GM19328 (cell line): ENCODE results near the gene HBM.
"Not testable (repeated sequence)": the region's sequence is repeated elsewhere in the genome, so short reads cannot be mapped to it uniquely, and the experiment has no call there.

Experiments
- ATAC-seq: cut with Tn5 transposase; IDR thresholded peaks from one replicate; pipeline ENCODE4 v1.9.1; 2021; ENCODE audit warnings: mild to moderate bottlenecking, moderate library complexity; ENCODE audit not compliant: unreplicated experiment

HBM gene

DNA sequence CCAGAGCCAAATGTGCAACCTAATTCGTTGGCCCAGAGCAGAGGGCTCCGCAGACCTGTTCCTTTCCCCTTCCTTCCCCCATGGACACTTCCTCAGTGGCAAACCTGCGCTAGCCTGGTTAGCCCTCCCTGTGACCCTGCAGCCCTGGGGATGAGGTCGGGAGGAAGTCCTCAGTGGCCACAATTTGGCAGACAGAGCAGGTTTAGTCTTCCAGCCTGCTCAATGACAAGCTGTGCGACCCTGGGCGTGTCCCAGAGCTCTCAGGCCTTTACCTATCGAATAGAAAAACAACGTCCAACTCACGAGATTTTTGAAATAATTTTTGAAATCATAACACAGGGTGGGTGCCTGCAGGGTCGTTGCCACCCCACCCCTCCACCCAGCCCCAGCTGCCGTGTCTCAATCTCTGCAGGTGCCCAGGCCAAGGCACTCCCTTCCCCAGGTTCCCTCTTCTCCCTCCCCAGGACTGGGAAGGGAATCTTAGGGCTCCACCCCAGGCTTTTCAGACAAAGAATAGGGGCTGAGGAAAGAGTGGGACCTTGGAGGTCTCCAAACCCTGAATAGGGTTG is 1.4 kb downstream of the HBM start:
- ATAC-seq = no peak

GRCh38 chr16:168424-168823 is 2.6 kb downstream of the HBM start:
- no peak for ATAC-seq

DNA sequence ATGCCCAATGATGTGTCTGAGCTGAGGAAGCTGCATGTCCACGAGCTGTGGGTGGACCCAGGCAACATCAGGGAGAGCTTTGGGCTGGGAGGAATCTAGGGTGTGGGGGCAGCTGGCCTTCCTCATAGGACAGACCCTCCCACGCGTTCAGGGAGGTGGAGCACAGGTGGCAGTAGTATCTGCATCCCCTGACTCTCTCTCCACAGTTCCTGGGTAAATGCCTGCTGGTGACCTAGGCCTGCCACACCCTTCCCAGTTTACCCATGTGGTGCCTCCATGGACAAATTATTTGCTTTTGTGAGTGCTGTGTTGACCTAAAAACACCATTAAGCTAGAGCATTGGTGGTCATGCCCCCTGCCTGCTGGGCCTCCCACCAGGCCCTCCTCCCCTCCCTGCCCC is 3.2 kb downstream of the HBM start:
- no peak for ATAC-seq

DNA sequence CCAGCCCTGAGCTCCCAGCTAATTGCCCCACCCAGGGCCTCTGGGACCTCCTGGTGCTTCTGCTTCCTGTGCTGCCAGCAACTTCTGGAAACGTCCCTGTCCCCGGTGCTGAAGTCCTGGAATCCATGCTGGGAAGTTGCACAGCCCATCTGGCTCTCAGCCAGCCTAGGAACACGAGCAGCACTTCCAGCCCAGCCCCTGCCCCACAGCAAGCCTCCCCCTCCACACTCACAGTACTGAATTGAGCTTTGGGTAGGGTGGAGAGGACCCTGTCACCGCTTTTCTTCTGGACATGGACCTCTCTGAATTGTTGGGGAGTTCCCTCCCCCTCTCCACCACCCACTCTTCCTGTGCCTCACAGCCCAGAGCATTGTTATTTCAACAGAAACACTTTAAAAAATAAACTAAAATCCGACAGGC is 4.3 kb downstream of the HBM start:
- ATAC-seq = not testable (repeated sequence)

- ATAC-seq = no peak
Measured at GRCh38 chr16:170788-171187, 5.0 kb downstream of the HBM start.

GRCh38 chr16:172374-172941 is 6.7 kb downstream of the HBM start, which contains the start of gene HBA2:
HBA2 (plus strand) TSS chr16:172876; CDS start chr16:172913, 37 bp downstream.
- ATAC-seq = not testable (repeated sequence)

DNA sequence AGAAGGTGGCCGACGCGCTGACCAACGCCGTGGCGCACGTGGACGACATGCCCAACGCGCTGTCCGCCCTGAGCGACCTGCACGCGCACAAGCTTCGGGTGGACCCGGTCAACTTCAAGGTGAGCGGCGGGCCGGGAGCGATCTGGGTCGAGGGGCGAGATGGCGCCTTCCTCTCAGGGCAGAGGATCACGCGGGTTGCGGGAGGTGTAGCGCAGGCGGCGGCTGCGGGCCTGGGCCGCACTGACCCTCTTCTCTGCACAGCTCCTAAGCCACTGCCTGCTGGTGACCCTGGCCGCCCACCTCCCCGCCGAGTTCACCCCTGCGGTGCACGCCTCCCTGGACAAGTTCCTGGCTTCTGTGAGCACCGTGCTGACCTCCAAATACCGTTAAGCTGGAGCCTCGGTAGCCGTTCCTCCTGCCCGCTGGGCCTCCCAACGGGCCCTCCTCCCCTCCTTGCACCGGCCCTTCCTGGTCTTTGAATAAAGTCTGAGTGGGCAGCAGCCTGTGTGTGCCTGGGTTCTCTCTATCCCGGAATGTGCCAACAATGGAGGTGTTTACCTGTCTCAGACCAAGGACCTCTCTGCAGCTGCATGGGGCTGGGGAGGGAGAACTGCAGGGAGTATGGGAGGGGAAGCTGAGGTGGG is 7.6 kb downstream of the HBM start:
- not testable (repeated sequence) for ATAC-seq

DNA sequence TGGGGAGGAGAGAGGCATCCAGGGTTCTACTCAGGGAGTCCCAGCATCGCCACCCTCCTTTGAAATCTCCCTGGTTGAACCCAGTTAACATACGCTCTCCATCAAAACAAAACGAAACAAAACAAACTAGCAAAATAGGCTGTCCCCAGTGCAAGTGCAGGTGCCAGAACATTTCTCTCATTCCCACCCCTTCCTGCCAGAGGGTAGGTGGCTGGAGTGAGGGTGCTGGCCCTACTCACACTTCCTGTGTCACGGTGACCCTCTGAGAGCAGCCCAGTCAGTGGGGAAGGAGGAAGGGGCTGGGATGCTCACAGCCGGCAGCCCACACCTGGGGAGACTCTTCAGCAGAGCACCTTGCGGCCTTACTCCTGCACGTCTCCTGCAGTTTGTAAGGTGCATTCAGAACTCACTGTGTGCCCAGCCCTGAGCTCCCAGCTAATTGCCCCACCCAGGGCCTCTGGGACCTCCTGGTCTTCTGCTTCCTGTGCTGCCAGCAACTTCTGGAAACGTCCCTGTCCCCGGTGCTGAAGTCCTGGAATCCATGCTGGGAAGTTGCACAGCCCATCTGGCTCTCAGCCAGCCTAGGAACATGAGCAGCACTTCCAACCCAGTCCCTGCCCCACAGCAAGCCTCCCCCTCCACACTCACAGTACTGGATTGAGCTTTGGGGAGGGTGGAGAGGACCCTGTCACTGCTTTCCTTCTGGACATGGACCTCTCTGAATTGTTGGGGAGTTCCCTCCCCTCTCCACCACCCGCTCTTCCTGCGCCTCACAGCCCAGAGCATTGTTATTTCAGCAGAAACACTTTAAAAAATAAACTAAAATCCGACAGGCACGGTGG is 8.4 kb downstream of the HBM start:
- not testable (repeated sequence) for ATAC-seq

GRCh38 chr16:175011-175949 is 9.5 kb downstream of the HBM start:
- no peak for ATAC-seq

- ATAC-seq = not testable (repeated sequence)
Measured at GRCh38 chr16:176006-176405, 10.2 kb downstream of the HBM start.

DNA sequence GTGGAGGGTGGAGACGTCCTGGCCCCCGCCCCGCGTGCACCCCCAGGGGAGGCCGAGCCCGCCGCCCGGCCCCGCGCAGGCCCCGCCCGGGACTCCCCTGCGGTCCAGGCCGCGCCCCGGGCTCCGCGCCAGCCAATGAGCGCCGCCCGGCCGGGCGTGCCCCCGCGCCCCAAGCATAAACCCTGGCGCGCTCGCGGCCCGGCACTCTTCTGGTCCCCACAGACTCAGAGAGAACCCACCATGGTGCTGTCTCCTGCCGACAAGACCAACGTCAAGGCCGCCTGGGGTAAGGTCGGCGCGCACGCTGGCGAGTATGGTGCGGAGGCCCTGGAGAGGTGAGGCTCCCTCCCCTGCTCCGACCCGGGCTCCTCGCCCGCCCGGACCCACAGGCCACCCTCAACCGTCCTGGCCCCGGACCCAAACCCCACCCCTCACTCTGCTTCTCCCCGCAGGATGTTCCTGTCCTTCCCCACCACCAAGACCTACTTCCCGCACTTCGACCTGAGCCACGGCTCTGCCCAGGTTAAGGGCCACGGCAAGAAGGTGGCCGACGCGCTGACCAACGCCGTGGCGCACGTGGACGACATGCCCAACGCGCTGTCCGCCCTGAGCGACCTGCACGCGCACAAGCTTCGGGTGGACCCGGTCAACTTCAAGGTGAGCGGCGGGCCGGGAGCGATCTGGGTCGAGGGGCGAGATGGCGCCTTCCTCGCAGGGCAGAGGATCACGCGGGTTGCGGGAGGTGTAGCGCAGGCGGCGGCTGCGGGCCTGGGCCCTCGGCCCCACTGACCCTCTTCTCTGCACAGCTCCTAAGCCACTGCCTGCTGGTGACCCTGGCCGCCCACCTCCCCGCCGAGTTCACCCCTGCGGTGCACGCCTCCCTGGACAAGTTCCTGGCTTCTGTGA is 11.0 kb downstream of the HBM start, which contains the start of gene HBA1:
HBA1 (plus strand) TSS at position 204 of the 906 bp plus-strand sequence; CDS start at position 241, 37 bp downstream.
- not testable (repeated sequence) for ATAC-seq

DNA sequence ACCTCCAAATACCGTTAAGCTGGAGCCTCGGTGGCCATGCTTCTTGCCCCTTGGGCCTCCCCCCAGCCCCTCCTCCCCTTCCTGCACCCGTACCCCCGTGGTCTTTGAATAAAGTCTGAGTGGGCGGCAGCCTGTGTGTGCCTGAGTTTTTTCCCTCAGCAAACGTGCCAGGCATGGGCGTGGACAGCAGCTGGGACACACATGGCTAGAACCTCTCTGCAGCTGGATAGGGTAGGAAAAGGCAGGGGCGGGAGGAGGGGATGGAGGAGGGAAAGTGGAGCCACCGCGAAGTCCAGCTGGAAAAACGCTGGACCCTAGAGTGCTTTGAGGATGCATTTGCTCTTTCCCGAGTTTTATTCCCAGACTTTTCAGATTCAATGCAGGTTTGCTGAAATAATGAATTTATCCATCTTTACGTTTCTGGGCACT is 11.6 kb downstream of the HBM start:
- no peak for ATAC-seq

GRCh38 chr16:177981-178667 is 12.3 kb downstream of the HBM start:
- ATAC-seq = no peak

- no peak for ATAC-seq
Measured at GRCh38 chr16:178668-179015, 12.9 kb downstream of the HBM start.

DNA sequence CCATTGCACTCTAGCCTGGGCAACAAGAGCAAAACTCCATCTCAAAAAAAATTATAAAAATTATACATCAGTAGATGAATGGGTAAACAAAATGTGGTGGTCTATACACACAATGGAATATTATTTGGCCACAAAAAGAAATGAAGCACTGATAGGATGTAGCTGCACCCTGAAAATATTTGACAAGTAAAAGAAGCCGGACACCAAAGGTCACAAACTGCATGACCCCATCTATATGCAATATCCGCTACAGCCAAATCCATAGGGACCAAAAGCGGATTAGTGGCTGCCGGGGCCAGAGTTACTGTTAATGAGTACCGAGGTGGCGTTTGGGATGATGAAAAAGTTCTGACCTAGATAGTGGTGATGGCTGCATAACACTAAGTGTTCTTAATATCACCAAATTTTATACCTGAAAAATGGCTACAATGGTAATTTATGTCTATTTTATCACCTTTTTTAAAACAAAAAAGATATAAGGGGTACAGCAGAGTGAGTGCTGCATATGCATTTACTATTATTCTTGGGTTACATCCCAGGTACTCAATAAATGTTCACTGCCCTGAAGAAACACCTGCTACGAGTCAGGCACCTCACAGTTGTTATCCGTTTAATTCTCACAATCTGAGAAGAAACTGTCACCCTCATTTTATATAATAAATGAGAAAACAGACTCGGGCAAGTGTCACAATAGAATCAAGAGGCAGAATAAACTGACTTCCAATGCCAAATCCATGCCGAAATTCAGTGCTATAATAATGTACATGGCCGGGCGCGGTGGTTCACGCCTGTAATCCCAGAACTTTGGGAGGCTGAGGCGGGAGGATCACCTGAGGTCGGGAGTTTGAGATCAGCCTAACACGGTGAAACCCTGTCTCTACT is 13.7 kb downstream of the HBM start:
- no peak for ATAC-seq

GRCh38 chr16:180101-180675 is 14.4 kb downstream of the HBM start, which contains the start of gene HBQ1:
HBQ1 (plus strand) TSS chr16:180459; CDS start chr16:180487, 28 bp downstream.
- ATAC-seq = no peak
